ENCODE measurements around the gene FLVCR2.
"Not testable (repeated sequence)": the region's sequence is repeated elsewhere in the genome, so short reads cannot be mapped to it uniquely, and the experiment has no call there.

The FLVCR2 gene

DNA sequence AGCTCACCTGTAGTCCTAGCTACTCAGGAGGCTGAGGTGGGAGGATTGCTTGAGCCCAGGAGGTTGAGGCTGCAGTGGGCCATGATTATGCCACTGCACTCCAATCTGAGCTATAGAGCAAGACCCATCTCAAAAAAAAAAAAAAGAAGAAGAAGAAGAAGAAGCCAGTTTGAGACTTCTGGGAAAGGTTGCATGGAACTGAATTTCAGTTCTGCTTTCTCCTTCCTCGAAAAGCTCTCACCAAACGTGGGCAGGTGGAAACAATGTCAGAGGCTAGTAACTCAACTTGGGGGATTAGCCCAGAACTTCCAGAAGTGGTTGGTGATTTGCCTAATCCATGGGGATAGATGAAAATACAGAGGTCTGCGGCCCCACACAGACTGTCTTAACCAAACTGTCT, 18.7 kb downstream of the FLVCR2 start:
- no peak for DNase-seq

DNA sequence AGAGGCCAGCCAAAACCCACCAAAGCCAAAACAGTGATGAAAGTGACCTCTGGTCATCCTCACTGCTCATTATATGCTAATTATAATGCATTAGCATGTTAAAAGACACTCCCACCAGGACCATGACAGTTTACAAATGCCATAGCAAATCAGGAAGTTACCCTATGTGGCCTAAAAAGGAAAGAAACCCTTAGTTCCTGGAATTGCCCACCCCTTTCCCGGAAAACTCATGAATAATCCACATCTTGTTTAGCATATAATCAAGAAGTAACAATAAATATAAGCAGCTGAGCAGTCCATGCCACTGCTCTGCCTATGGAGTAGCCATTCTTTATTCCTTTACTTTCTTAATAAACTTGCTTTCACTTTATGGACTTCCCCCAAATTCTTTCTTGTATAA, 21.7 kb downstream of the FLVCR2 start:
- DNase-seq: not testable (repeated sequence)

DNA sequence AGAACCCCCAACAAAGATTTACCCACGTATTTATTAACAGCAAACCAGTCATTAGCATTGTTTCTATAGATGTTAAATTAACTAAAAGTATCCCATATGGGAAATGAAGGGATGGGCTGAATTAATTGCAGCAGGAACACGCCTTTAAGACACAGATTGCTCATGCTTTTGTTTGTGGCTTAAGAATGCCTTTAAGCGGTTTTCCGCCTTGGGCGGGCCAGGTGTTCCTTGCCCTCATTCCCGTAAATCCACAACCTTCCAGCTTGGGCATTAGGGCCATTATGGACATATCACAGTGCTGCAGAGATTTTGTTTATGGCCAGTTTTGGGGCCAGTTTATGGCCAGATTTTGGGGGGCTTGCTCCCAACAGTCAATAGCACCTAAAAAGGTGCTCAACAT, 22.6 kb downstream of the FLVCR2 start:
- not testable (repeated sequence) for DNase-seq

DNA sequence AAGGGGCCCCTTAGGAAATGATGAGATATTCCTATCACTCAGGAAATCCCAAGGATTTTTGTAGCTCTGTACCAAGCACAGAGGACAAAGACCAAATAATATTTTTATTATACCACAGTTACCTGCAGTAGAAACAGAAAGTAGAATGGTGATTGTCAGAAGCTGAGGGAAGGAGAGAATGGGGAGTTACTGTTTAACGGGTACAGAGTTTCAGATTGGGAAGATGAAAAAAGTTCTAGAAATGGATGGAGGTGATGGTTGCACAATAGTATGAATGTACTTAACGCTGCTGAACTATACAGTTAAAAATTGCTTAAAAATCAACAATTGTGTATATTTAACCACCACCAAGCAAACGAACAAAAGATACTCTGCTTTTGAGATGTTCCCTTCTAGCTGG, 24.1 kb downstream of the FLVCR2 start:
- DNase-seq: no peak

DNA sequence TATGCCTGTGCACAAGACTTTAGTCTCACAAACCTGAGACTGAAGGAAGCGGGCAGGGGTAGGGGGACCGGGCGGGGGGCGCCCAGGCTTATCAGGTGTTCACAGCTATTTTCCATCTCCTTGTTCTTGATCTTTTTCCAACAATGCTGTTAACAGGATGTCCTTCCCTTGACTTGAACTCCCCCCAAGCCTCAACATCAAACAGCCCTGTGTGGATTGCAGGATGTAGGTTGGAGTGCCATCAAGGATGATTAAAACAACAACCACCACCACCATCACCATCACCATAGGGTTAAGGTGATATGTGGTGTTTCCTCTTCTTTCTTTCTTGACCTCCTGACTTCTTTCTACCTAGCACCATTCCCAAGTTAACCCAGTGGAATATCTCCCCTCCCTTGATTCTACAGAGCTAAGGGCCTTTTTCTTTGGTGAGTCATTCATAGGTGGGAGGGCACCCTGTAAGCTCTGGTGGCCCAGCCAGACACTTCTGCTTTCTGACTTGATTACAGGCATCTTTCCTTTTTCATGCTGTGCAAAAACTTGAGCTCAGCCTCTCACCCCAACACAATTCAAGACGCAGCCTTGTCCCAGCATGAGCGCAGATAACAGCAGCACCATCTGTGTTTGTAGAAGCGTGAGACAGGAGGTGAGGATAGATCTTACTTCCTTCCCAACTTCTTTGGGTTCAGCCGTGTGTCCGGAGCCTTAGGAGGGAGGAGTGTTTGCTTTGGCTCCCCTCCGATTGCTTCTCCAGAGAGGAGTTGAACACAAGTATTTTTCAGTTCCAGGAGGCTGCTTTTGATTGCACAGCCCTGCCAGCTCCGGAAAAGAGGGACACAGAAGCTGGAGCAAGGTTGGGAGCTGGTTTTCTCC, 26.8 kb downstream of the FLVCR2 start:
- DNase-seq: no peak

DNA sequence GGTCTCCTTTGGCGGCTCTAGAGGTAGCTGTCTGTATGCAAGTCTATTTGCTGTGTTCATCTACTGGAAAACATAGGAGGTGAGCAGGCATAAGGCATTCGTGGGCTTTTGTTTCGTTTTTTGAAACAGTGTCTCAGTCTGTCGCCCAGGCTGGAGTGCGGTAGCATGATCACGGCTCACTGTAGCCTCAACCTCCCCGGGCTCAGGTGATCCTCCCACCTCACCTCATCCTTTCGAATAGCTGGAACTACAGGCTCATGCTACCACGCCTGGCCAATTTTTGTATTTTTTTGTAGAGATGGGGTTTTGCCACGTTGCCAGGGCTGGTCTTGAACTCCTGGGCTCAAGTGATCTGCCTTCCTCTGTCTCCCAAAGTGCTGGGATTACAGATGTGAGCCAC, 27.5 kb downstream of the FLVCR2 start:
- DNase-seq: no peak

DNA sequence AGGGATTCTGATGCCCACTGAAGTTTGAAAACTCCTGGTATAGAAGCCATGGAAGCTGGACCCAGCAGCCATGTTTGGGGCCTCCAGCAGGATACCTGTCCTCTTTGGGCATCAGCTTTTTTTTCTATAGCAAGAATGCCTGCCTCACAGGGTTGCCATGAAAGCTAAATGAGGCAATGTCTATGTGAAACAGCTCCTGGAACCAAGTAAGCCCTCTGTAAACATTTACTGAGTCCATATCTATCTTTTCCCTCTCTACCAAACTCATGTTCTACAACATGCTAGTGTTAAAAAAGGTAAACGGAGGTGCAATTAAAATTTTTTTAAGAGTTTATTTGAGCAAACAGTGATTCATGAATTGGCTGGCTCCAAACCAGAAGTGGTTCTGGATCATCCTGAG, 28.6 kb downstream of the FLVCR2 start:
- DNase-seq: no peak

DNA sequence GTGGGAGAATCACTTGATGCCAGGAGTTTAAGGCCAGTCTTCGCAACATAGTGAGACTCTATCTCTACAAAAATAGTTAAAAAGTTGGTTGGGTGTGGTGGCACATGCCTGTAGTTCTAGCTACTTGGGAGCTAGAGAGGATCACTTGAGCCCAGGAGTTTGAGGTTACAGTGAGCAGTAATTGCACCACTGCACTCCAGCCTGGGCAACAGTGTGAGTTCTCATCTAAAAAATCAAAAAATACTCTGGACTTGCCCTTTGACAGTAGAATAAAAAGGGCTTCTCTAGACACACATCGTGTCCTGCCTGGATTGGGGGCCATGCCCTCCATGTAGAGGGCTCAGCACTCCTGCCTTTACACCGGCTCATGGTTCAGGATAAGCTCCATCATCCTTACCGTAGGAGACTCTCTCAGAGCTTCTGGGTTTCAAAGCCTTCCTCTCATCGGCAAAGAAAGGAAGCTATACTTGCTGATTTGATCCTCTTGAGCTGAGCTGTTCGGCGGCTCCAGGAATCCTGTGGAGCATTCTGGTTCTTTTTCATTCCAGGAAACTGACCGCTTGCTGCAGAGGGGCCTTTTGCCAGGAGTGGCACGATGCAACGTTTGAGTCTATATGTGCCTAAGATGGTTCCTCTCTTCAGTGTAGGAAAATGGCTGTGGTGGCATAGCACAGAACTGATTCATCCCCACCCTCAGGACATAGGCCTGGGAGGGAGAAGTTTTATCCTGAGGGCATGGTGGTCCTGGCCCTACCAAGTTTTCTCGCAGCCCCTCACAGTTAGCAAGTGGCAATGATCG, 29.6 kb downstream of the FLVCR2 start:
- no peak for DNase-seq

DNA sequence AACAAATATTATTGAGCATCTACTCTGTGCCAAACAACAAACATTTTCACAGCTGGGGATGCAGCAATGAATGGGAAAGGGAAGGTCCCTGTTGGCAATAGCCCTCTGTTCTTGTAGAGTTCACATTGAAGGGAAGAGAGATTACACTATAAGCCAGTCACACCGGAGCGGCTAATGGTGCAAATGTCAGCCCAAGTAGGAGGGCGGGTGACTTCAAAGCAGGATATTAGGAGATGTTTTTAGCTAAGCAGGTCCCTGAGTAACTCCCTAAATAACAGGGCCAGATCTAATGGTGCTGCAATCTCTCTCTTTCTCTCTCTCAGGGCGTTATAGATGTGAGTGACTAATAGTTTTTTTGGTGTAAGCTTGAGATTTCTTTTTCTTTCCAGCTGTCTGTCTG, 30.7 kb downstream of the FLVCR2 start:
- DNase-seq: no peak

DNA sequence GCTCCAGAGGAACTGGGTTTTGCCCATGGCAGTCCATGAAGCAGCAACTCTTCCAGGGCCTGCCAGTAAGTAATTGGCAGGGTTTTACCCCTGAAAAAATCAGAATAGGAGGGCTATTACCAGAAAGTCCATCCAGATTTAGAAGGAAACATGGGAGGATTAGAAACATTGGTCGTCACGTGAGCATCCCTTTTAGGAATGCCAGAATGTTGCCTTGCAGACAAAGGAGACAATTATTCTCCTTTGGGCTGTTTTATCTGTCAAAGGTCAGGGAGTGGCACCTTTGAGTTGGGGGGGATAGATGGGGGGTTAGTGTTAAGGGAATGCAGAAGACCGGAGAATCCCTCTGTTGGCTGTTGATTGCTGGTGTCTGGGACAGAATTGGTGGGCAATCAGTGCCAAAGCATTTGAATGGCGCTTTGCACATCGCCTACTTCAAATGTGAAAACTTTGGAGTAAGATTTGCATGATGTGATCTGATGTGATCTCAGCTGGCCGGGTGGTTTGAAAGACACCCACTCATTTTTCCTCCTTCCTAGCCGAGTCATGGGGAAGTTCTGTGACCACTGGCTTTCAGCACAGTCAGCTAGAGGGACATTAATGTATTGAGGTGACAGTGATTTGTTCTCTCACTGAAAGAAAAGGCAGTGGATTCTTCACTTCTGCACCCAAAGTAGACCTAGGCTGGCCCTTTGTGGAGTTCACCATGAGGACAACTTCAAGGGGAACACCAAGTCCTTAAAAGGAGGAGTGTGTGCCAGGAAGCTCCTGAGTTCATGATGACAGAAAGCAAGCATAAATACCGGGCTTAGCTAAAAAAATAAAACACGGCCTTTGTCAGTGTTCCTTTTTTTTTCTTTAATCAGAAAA, 31.4 kb downstream of the FLVCR2 start:
- no peak for DNase-seq

DNA sequence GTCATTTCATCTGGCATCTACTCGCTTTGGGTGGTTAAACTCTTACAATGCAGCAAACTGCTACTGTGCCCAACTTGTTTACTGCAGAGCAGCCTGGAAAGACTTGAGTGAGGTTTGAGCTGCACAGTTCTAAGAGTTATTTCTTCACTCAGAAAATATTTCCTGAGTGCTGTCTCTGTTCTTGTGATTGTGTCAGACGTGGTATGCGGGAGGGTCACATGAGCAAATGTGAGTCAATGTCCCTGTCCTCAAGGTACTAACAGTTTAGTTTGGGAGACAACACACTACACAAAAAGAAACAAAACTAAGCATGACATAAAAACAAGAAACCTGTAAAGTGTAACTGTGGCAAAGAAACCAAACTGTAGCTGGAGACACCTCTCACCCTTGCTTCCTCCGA, 32.4 kb downstream of the FLVCR2 start:
- DNase-seq: no peak

DNA sequence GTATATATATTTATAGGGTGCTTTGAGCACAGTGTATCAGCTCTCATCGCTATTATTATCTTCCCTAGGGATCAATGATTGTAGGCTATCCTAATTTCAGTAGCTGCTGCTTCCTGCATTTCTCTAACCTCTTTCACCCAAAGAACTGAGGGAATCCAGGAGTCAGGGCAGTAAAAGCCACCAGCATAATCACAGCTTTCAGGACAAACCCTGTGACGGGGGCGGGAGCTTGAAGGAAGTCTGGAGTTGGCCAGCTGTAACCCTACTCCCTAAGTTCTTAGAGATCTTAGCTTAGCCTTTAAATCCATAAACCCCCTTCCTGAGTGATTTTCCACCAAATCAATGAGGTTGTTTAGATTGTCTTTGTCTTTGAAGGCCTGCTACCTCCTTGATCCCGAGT, 33.7 kb downstream of the FLVCR2 start:
- DNase-seq: no peak

DNA sequence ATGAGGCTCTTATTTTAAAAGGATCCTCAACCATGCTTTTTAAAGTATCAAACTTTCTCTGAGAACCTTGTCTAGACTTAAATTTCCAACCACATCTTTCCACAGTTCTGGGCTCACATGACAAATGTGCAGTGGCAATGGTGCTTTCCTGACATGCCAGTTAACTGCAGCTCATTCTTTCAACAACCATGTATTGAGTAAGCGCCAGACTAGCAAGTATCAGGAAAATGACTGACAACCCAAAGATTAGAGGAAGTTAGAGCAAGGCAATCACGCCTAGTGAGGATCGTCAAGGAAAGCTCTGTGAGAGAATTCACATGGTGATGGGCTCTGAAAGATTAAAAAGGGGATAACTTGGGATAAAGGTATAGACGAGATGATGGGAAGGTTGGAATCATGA, 35.8 kb downstream of the FLVCR2 start:
- DNase-seq: no peak

DNA sequence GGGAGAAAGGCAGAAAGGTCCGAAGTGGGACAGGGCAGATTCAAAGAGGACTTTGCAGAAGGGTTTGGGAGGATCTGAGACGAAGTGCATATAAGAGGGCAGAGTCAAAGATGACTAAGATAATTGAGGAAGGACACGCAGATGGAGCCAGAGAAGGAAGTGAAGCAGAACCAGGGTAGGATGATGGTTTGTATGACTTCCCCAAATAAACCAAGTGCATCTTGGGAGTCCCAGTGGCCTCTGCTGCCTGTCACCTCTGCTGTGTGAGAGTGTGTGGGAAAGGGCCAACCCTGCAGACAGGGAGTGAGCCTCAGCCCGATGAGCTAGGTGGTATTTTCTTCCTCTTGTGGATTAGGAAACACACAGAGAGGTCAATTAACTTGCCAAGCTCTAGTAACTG, 36.8 kb downstream of the FLVCR2 start:
- no peak for DNase-seq

DNA sequence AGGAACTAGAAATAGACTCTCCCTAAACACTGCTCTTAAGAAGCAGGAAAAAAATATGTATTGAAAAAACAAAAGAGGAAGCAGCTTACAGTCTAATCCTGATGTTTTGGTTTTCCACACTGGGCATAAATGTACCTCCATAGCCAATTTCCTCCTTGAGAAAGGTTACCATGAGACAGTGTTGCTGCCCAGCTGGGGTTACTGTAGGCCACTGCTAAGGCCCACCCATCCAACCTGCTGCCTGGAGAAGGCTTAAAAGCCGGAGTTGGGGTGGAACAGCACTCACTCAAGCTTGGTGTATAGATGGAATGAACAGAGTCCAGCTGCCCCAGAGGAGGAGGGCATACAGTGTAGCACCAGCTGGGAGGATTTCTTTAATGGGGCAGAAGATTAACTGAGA, 41.1 kb downstream of the FLVCR2 start:
- DNase-seq: no peak

DNA sequence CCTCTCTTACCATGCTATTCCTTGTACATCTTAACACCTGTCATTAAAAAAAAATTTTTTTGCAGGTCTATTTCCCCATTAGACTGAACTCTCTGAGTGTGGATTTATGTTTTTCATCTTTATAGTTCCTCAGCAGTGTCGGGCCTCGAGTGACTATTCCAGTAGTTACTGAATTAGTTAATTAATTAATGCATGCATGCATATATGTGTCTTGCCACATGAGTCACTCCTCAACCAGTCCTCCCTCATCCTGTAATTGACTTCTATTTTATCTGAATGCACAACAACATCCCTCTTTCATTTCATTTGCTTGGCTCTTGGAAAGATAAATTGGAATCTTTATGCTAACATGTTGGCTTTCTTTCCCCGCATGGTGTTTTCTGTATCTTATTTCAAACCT, 46.6 kb downstream of the FLVCR2 start:
- DNase-seq: no peak

DNA sequence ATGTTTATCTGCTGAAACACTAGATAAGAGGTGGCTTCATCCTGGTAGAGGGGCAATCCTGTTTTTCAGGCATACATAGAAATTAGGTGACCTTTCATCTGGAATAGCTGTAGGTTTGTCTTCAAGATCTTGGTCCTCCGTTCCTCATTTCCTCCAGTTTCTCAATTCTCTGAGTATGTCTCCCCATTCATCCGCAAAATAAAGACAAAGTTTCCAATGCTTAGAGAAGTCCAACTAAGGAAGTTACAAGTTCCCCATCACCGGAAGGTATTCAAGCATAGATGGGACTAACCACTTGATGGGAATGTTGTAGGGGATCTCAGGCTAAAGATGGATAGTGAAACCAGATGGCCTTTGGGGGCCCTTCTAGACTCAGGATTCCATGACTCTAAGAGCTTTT, 48.0 kb downstream of the FLVCR2 start:
- DNase-seq: no peak

DNA sequence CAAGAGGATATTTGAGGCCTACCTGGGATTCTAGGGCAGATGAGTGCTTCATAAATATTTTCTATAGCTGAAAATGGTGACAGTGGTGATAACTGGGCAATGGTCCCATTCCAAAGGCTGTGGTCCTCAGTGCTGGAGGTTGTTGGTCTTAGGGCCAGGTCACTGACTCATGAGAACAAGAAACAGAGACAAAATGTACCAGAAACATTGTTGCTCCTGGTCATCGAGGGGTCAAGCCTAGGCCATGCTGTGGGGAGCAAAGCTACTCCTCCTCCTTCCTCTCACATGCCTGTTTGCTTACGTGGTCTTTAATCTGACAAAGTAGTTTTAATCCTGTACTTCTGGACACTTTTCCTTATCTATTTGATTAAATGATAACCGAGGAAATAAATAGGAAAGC, 48.4 kb downstream of the FLVCR2 start:
- no peak for DNase-seq

DNA sequence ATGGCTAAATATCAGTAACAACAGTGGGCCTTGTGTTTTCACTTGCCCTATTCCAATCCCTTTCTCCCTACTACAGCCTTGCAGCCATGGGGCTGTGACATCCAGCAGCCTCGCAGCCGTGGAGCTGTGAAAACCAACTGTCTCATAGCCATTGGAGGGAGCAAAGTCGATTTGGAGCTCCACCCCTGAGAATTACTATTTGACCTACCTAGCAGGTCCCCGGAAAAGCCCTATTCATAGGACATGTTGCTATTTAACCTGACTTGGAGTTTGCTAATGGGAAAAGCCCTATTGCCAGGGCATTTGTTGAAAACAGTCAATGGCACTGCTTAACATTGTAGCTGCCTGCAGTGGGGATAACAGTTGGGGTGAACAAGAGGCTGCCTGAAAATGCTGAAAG, 49.0 kb downstream of the FLVCR2 start:
- DNase-seq: no peak

DNA sequence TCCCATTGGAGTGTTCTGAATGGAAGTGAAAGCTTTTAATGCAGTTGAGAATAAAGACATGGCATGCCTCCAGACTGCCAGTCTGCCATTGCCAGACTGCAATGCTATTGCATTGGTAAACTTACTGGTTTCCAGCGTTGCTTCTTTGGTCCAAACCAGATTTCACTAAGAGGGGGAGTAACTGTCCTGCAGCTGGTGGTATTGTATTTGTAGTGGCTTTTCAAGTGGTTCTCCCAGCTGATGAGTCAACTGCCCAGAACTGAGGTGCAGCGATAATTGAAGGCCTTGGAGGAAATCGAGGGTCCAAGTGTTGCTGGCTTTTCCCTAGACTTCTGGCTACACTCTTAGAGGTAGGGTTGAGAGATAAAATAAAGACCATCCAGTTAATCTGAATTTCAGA, 50.4 kb downstream of the FLVCR2 start:
- DNase-seq: no peak

DNA sequence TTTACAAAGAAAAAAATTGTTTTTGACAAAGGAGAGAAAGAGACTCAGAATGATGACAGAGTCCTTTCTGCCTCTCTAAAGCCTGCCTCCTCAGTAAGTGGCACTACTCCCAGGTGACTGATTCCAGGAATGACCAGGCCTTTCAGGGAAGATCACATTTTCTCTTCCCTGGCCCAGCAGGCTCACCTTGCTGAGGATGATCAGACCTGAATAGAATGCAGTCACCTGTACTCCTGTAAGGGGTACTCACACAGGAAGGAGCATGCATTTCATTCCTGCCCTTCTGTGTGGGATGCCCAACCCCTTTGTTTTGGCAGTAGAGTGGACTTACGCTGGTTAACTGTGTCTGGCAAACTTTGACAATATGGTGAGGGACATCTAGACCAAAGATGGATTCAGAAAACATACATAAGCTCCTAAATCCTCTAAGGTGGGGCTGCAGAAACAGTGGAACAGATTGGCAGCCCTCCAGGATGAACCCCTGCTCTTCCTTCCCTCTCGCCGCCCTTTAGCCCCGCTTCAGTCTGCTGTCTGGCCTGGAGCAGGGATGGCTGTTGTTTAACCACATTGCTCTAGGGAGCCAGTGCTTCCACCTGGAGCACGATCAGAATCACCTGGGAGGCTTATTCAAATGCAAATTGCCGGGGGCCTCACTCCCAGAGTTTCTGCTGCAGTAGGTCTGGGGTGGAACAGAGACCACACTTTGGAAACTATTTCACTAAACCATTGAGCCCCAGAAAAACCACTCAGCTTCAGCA, 52.5 kb downstream of the FLVCR2 start:
- no peak for DNase-seq

DNA sequence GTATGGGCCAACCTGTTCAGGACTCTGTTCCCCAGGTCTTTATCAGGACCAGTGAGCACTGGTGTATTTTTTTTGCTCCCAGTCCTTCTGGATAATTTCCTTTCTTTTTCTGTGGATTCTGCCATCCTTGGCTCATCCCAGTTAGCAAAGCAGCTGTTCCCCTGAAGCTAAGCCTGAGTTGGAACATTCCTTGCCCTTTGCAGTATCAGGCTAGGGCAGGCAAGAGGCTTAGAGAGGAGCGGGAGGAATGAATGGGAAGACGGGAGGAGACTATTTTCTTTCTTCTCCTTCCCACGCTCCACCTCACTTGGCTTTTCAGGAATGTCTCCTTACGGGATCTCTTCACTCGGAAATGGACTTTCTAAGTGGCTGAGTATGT, 53.0 kb downstream of the FLVCR2 start:
- no peak for DNase-seq

DNA sequence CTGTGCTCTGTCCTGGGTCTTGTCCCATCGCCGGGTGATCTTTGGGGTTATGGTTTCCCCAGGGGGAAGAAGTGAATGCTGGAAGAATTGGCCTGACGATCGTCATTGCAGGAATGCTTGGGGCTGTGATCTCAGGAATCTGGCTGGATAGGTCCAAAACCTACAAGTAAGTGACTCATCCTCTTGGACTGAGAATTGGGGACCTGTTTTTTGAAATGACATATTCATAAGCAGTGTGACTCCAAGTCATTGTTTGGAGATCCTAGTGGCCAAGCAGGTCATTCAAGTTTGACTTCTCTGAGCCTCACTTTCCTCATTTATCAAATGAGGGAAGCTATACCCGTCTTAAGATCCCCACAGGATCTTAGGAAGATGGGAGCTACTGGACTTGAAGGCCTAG, 56.4 kb downstream of the FLVCR2 start:
- DNase-seq: no peak
